Sigmoid colon (tissue), 7 donors: Measurements from ENCODE around the gene ADAM33. TPM values are rescaled to one million over a fixed set of nuclear protein-coding genes. Genes with fewer than 3 reads are reported as not detected.

ENCODE experiments used
- DNase-seq: peaks from one replicate; pipeline ENCODE4 v3.0.0-alpha.2; 2019
- H3K27ac ChIP-seq, 4 donors: fragments of 200-600 bp; sonication (generic); one replicate each; pipeline ENCODE4 v1.5.1; 2016 to 2019; ENCODE audit warnings: mild to moderate bottlenecking in 1 of 4
- H3K27me3 ChIP-seq, 3 donors: fragments of 200-600 bp; sonication (generic); one replicate each; pipeline ENCODE4 v1.5.1; 2019; ENCODE audit warnings: mild to moderate bottlenecking in 1 of 3
- H3K36me3 ChIP-seq, 4 donors: fragments of 200-600 bp; sonication (generic); one replicate each; pipeline ENCODE4 v1.5.1; 2016 to 2019
- H3K4me1 ChIP-seq, 4 donors: fragments of 200-600 bp; sonication (generic); one replicate each; pipeline ENCODE4 v1.5.1; 2017 to 2019
- H3K4me3 ChIP-seq, 4 donors: fragments of 200-600 bp; sonication (generic); one replicate each; pipeline ENCODE4 v1.5.1; 2017 to 2019; ENCODE audit warnings: mild to moderate bottlenecking in 2 of 4, moderate library complexity in 1 of 4
- H3K9me3 ChIP-seq, 4 donors: fragments of 200-600 bp in 3 of 4; sonication (generic) in 3 of 4; one replicate each; pipeline versions ENCODE4 v1.5.1 to v1.6.1; 2013 to 2019
- EP300 ChIP-seq, 4 donors: sonication (generic); formaldehyde crosslinking; IDR thresholded peaks; one replicate each; pipeline ENCODE4 v1.6.1; 2017; ENCODE audit warnings: antibody characterized with exemption in 4 of 4
- POLR2A ChIP-seq, 2 donors: fragments of 450-650 bp; IDR thresholded peaks; one replicate each; pipeline ENCODE4 v1.6.1; 2016; ENCODE audit warnings: antibody characterized with exemption in 2 of 2, mild to moderate bottlenecking in 2 of 2, moderate library complexity in 2 of 2
- POLR2AphosphoS5 ChIP-seq, 4 donors: sonication (generic); formaldehyde crosslinking; IDR thresholded peaks; one replicate each; pipeline ENCODE4 v1.6.1; 2017; ENCODE audit warnings: antibody characterized with exemption in 4 of 4
- WGBS, 2 donors: extraction: QIAGEN DNeasy Blood & Tissue Kit; methylation state at CpG; one replicate each; pipeline ENCODE4 v1.1.7; 2013; 5-methylcytosine and 5-hydroxymethylcytosine counted together
- intact Hi-C: fragments of 100-400 bp; cut with DNase I; formaldehyde crosslinking; loops from one replicate; pipeline ENCODE4 v1.15.1; 2023
- polyA plus RNA-seq, 3 donors: library from polyadenylated mRNA; stranded (reverse); fragments of 200-250 nt; gene quantifications; one replicate each; pipeline ENCODE4 v1.2.3, GENCODE V29; 2013
- total RNA-seq, 4 donors: library from RNA; depleted of rRNA; stranded (reverse); fragments of >200 nt; gene quantifications; one replicate each; pipeline ENCODE4 v1.1.0, GENCODE V29; 2016
- TF ChIP-seq, protein P1 (sequence below), 4 experiments: fragments of 450-650 bp in 3 of 4; fragments of 200-600 bp in 1 of 4; IDR thresholded peaks; one replicate each; pipeline ENCODE4 v1.5.1; 2016 to 2019; ENCODE audit warnings: antibody characterized with exemption in 4 of 4, mild to moderate bottlenecking in 3 of 4, moderate library complexity in 2 of 4
- donor health status: healthy with polysubstance abuse.
- donor health status: Bipolar disorder and iron deficiency.
- donor health status: healthy.

Gene ADAM33
- total and polyA plus RNA-seq, 7 donors, result 0.69 to 484 (median 49.9) TPM

DNA sequence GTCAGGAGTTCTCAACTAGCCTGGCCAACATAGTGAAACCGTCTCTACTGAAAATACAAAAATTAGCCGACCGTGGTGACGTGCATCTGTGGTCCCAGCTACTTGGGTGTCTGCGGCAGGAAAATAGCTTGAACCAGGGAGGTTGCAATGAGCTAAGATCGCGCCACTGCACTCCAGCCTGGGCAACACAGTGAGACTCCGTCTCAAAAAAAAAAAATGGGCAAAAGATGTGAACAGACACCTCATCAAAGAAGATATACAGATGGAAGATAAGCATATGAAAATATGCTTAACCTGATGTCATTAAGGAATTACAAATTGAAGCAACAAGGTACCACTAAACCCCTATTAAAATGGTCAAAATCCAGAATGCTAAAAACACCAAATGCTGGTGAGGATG, 41.5 kb upstream of the ADAM33 start:
- peaks cover 0 to 7% (median 3%) of the 10 kb centered on the region in 4 donors for H3K4me1 ChIP-seq
- WGBS, 2 donors, result 86 to 94% methylated on average over 8 of the region's 8 CpGs
- no peak overlapping the region for H3K4me3 ChIP-seq
- intact Hi-C loops, result no loop called here
- H3K27ac ChIP-seq, result no peak overlapping the region
- H3K9me3 ChIP-seq, result no peaks in the 10 kb centered on the region
- H3K27me3 ChIP-seq, result no peaks in the 10 kb centered on the region
- no peaks in the 10 kb centered on the region for H3K36me3 ChIP-seq
- DNase-seq, result no peak
- TF ChIP-seq POLR2A (IDR thresholded peaks at IDR 0.05), result no peak
- no peak for TF ChIP-seq EP300 (IDR thresholded peaks at IDR 0.05)
- no peak for TF ChIP-seq POLR2AphosphoS5 (IDR thresholded peaks at IDR 0.05)
- TF ChIP-seq, protein P1, sequence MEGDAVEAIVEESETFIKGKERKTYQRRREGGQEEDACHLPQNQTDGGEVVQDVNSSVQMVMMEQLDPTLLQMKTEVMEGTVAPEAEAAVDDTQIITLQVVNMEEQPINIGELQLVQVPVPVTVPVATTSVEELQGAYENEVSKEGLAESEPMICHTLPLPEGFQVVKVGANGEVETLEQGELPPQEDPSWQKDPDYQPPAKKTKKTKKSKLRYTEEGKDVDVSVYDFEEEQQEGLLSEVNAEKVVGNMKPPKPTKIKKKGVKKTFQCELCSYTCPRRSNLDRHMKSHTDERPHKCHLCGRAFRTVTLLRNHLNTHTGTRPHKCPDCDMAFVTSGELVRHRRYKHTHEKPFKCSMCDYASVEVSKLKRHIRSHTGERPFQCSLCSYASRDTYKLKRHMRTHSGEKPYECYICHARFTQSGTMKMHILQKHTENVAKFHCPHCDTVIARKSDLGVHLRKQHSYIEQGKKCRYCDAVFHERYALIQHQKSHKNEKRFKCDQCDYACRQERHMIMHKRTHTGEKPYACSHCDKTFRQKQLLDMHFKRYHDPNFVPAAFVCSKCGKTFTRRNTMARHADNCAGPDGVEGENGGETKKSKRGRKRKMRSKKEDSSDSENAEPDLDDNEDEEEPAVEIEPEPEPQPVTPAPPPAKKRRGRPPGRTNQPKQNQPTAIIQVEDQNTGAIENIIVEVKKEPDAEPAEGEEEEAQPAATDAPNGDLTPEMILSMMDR (IDR thresholded peaks at IDR 0.05), result no peak

DNA sequence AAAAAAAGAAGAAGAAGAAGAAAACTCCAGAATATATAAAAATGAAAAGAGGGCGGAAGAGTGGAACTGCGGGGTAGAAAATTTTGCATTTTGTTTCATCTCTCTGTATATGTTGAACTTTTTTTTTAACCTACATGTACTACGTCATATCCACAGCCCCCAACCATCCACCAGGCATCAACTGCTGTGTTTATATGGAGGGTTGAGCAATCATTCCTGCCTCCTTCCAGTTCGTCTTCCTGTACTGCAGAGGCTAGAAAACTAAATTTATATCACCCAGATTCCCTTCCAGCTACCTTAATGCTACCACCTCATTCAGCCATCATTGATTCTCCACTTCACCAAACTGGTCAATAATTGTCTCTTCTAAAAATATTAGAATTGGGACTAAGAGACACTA, 40.1 kb upstream of the ADAM33 start:
- Histone ChIP-seq H3K36me3 (no peaks in the 10 kb centered on the region), H3K27ac (no peak overlapping the region), H3K27me3 (no peaks in the 10 kb centered on the region), H3K4me3 (no peak overlapping the region), H3K9me3 (no peaks in the 10 kb centered on the region), H3K4me1 (peaks cover 0 to 1% (median 0%) of the 10 kb centered on the region in 4 donors)
- intact Hi-C loops, result no loop called here
- TF ChIP-seq EP300 (IDR thresholded peaks at IDR 0.05) (no peak), POLR2AphosphoS5 (IDR thresholded peaks at IDR 0.05) (no peak), POLR2A (IDR thresholded peaks at IDR 0.05) (no peak)
- TF ChIP-seq, protein P1 (IDR thresholded peaks at IDR 0.05), result no peak
- 79 to 80% methylated on average over 4 of the region's 4 CpGs for WGBS, 2 donors
- no peak for DNase-seq

DNA sequence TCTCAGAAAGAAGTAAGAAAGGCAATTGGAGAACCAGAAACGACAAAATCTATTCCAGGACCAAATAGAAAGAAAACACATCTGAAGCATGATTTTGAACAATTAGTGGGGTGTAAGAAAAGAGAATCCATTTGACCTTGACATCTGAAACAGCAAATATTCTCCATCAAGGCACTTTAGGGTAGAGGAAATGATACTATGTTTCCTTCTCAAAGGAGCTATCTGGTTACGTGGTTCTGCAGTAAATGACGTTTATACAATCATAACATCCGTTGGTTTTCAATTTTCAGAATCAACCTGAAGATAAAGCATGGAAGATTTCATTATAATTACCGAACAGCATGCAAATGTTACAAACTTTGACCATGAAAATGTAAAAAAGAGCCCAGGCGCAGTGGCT, 38.8 kb upstream of the ADAM33 start:
- DNase-seq, result no peak
- H3K27ac ChIP-seq, result no peak overlapping the region
- H3K4me3 ChIP-seq, result no peak overlapping the region
- no peaks in the 10 kb centered on the region for H3K27me3 ChIP-seq
- no peaks in the 10 kb centered on the region for H3K36me3 ChIP-seq
- no peak for TF ChIP-seq POLR2A (IDR thresholded peaks at IDR 0.05)
- TF ChIP-seq, protein P1 (IDR thresholded peaks at IDR 0.05), result no peak
- TF ChIP-seq EP300 (IDR thresholded peaks at IDR 0.05), result no peak
- no peaks in the 10 kb centered on the region for H3K4me1 ChIP-seq
- H3K9me3 ChIP-seq, result no peaks in the 10 kb centered on the region
- whole genome bisulfite sequencing, 2 donors, result 43 to 57% methylated on average over 6 of the region's 6 CpGs
- intact Hi-C loops, result no loop called here

DNA sequence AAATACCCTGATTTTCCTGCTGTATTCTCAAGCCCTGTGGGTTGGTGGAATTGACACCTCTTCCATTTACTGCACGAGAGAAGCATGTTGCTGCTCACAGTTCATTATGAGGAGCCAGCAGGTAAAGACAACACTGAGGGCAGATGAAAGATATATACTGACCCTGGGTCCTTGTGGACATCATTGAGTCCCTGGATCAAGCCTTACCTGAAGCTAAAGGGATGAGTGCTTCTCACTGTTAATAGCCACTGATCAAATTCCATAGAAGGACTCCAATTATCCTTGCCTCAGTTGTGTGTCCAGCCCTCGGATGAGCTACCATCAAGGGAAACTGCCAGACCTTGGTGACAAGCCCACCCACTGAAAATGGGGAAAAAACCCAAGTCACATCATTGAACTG, 38.3 kb upstream of the ADAM33 start:
- TF ChIP-seq EP300 (IDR thresholded peaks at IDR 0.05), result no peak
- no peak for TF ChIP-seq POLR2AphosphoS5 (IDR thresholded peaks at IDR 0.05)
- TF ChIP-seq POLR2A (IDR thresholded peaks at IDR 0.05), result no peak
- TF ChIP-seq, protein P1 (IDR thresholded peaks at IDR 0.05), result no peak
- intact Hi-C loops, result no loop called here
- no peaks in the 10 kb centered on the region for H3K9me3 ChIP-seq

DNA sequence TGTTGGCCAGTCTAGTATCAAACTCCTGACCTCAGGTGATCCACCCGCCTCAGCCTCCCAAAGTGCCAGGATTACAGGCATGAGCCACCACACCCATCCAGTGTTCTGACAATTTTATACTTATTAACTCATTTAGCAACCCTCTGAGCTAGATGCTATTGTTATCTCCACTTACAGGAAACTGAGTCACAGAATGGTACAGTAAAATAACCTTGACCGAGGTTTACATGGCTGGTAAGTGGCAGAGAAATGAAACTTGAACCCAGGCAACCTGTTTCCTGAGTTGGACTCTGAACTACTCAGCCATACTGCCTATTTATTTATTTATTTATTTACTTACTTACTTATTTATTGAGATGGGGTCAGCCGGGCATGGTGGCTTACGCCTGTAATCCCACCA, 37.2 kb upstream of the ADAM33 start:
- H3K4me1 ChIP-seq, result no peaks in the 10 kb centered on the region
- H3K9me3 ChIP-seq, result no peaks in the 10 kb centered on the region
- TF ChIP-seq POLR2AphosphoS5 (IDR thresholded peaks at IDR 0.05) (no peak), POLR2A (IDR thresholded peaks at IDR 0.05) (no peak)
- TF ChIP-seq, protein P1 (IDR thresholded peaks at IDR 0.05), result no peak
- no peak overlapping the region for H3K4me3 ChIP-seq
- H3K27ac ChIP-seq, result no peak overlapping the region
- DNase-seq, result no peak
- intact Hi-C loops, result loop anchor here (5.0 to 10.0 kb wide), 2 partner anchors 63 to 154 kb away; partner anchors contain the start of gene SPEF1
- no peaks in the 10 kb centered on the region for H3K27me3 ChIP-seq
- H3K36me3 ChIP-seq, result no peaks in the 10 kb centered on the region
- WGBS, 2 donors, result 68 to 88% methylated on average over 4 of the region's 4 CpGs

More for the DNA sequence above, 38.3 kb upstream of the ADAM33 start:
- Histone ChIP-seq H3K27me3 (no peaks in the 10 kb centered on the region), H3K4me3 (no peak overlapping the region), H3K27ac (no peak overlapping the region), H3K4me1 (no peaks in the 10 kb centered on the region), H3K36me3 (no peaks in the 10 kb centered on the region)
- WGBS, 2 donors, result 80 to 81% methylated on average over 2 of the region's 2 CpGs
- DNase-seq, result no peak
